Measurements from ENCODE around the gene HK3.

The HK3 gene

GRCh38 chr5:176847148-176847547, 52.0 kb downstream of the HK3 start:
- H3K27ac ChIP-seq, result no peak overlapping the region
- no peak for TF ChIP-seq CTCF (IDR thresholded peaks at IDR 0.05)
- TF ChIP-seq ZFX (IDR thresholded peaks at IDR 0.05; ENCODE audit: borderline replicate concordance), result no peak

GRCh38 chr5:176846335-176847140, 52.6 kb downstream of the HK3 start:
- H3K27ac ChIP-seq, result no peak overlapping the region
- no peak for TF ChIP-seq ZFX (IDR thresholded peaks at IDR 0.05; ENCODE audit: borderline replicate concordance)
- no peak for TF ChIP-seq CTCF (IDR thresholded peaks at IDR 0.05)

- no peak overlapping the region for H3K27ac ChIP-seq
- TF ChIP-seq ZFX (IDR thresholded peaks at IDR 0.05; ENCODE audit: borderline replicate concordance) (no peak), CTCF (IDR thresholded peaks at IDR 0.05) (no peak)
Observed at GRCh38 chr5:176845392-176845713, 53.8 kb downstream of the HK3 start.

GRCh38 chr5:176844706-176845391, 54.3 kb downstream of the HK3 start:
- TF ChIP-seq ZFX (IDR thresholded peaks at IDR 0.05; ENCODE audit: borderline replicate concordance), result no peak
- no peak for TF ChIP-seq CTCF (IDR thresholded peaks at IDR 0.05)

GRCh38 chr5:176844281-176844680, 54.9 kb downstream of the HK3 start:
- H3K27ac ChIP-seq, result no peak overlapping the region
- no peak for TF ChIP-seq CTCF (IDR thresholded peaks at IDR 0.05)
- no peak for TF ChIP-seq ZFX (IDR thresholded peaks at IDR 0.05; ENCODE audit: borderline replicate concordance)

More at GRCh38 chr5:176844706-176845391, 54.3 kb downstream of the HK3 start:
- H3K27ac ChIP-seq, result no peak overlapping the region

- no peak for TF ChIP-seq ZFX (IDR thresholded peaks at IDR 0.05; ENCODE audit: borderline replicate concordance)
- no peak for TF ChIP-seq CTCF (IDR thresholded peaks at IDR 0.05)
- H3K27ac ChIP-seq, result no peak overlapping the region
Observed at GRCh38 chr5:176843673-176844072, 55.5 kb downstream of the HK3 start.

GRCh38 chr5:176837707-176838115, 61.4 kb downstream of the HK3 start:
- TF ChIP-seq ZFX (IDR thresholded peaks at IDR 0.05; ENCODE audit: borderline replicate concordance) (no peak), CTCF (IDR thresholded peaks at IDR 0.05) (no peak)
- H3K27ac ChIP-seq, result no peak overlapping the region
